LNCAP (cell line): ENCODE data around the gene BICD1.

Experiments used
- CTCF ChIP-seq: fragments of 450-650 bp; IDR thresholded peaks from 2 replicates; pipeline ENCODE4 v1.5.1; 2017; ENCODE audit warnings: mild to moderate bottlenecking

The BICD1 gene

GRCh38 chr12:32420356-32420755 is 313.7 kb downstream of the BICD1 start:
- TF ChIP-seq CTCF = no peak

- no peak for TF ChIP-seq CTCF
Measured at GRCh38 chr12:32423559-32423958, 316.9 kb downstream of the BICD1 start.

GRCh38 chr12:32431025-32431424 is 324.4 kb downstream of the BICD1 start:
- TF ChIP-seq CTCF = no peak
